HG03095 (cell line): ENCODE results near the gene PCSK1.
"Not testable (repeated sequence)": the region's sequence is repeated elsewhere in the genome, so short reads cannot be mapped to it uniquely, and the experiment has no call there.

Source experiments
- ATAC-seq: cut with Tn5 transposase; IDR thresholded peaks from one replicate; pipeline ENCODE4 v1.9.1; 2021; ENCODE audit warnings: moderate library complexity; ENCODE audit not compliant: unreplicated experiment

Gene PCSK1

GRCh38 chr5:96427824-96428223, 5.2 kb downstream of the PCSK1 start:
- no peak for ATAC-seq

GRCh38 chr5:96426831-96427230, 6.2 kb downstream of the PCSK1 start:
- ATAC-seq = no peak

- no peak for ATAC-seq
Measured at GRCh38 chr5:96425443-96425842, 7.6 kb downstream of the PCSK1 start.

DNA sequence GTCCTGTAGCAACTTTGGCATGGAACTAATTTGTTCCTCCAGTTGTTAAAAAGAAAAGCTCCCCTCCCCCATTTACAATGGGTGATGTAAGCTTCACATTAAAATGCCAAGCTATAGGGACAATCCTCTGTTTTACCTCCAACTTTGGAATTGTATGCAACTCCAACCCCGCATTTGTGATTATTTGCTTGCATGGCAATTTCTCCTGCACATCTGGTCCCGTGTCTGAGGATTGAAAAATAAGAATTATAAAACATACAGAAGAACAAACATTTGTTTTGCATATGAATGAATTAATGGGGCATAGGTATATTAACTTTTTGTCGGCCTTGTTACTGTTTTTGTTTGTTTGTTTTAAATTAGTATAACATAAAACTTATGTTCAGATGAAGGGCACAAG, 17.2 kb downstream of the PCSK1 start:
- no peak for ATAC-seq

DNA sequence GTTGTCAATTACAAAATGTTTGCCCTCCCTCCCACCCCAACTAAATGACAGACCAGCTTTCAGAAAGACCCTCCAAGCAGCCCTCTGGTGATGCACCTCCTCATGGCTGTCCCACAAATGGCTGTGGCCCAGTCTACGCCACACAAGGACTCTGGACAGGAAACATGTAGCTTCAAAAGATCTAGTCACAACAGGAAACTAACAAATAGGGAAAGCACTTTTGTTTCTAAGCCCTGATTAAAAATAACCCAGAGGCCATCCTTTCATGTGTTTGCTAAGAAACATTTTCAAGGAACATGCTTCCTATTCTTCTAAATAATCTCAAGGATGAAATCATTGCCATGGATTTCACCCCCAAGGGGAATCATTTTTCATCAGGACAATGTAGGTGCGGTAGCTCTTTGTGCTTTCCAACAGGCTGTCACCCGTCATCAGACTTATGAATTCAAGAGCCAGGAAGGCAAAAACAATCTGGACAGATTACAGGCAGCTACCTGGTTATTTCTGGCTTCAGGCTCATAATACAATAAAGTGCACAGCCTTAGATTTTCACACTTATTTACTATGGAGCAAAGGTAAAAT, 20.1 kb downstream of the PCSK1 start:
- ATAC-seq = no peak

DNA sequence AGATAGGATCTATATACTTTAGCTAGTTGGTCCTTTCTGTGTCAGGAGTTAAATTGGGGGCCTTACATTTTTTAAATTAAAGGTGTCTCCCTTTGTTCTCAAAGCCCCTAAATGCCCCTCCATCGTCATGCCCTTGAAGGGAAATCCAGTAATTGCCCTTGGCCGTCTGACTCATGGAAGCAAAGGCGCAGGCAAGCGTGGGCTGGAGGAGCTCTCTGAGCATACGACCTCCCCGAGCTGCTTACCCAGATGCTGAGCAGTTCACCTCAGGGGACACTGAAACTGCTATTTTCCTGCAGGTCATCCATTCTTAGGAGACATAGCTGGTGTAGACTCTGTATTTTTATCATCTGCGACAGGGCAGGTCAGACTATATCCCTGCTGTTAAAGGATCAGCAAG, 23.0 kb downstream of the PCSK1 start:
- no peak for ATAC-seq

- no peak for ATAC-seq
Measured at GRCh38 chr5:96408841-96409538, 24.1 kb downstream of the PCSK1 start.

- no peak for ATAC-seq
Measured at GRCh38 chr5:96408210-96408777, 24.8 kb downstream of the PCSK1 start.

- no peak for ATAC-seq
Measured at GRCh38 chr5:96407436-96407835, 25.6 kb downstream of the PCSK1 start.

GRCh38 chr5:96404191-96404867, 28.7 kb downstream of the PCSK1 start:
- no peak for ATAC-seq

GRCh38 chr5:96402500-96402899, 30.5 kb downstream of the PCSK1 start:
- ATAC-seq = no peak

- ATAC-seq = no peak
Measured at GRCh38 chr5:96396878-96397277, 36.2 kb downstream of the PCSK1 start.

DNA sequence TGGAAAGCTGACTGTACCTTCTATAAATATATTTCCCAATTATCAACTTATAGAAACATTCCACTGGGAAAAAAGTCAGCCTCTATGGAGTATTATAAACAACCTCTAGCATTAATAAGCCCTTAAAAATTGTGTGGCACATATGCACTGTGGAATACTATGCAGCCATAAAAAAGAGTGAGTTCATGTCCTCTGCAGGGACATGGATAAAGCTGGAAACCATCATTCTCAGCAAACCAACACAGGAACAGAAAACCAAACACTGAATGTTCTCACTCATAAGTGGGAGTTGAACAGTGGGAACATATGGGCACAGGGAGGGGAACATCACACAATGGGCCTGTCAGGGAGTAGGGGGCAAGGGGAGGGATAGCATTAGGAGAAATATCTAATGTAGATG, 37.8 kb downstream of the PCSK1 start:
- not testable (repeated sequence) for ATAC-seq

DNA sequence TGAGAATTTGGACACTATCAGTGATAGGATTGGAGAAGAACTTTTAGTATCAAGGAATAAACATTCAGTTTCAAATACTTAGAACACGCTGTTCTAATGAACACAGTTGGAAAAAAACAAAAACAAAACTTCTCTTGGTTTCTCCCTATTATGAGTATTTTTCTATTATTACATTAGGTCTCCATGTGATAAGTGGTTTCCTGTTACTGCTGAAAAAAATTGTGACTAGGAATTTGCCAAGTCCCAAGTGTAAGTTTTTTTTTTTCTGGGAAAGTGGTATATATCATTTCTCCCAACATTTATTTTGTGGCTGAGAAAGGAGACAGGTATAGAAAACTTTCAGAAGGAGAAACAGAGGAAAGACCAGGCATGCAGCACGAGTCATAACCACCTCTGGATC, 41.1 kb downstream of the PCSK1 start:
- ATAC-seq = no peak

DNA sequence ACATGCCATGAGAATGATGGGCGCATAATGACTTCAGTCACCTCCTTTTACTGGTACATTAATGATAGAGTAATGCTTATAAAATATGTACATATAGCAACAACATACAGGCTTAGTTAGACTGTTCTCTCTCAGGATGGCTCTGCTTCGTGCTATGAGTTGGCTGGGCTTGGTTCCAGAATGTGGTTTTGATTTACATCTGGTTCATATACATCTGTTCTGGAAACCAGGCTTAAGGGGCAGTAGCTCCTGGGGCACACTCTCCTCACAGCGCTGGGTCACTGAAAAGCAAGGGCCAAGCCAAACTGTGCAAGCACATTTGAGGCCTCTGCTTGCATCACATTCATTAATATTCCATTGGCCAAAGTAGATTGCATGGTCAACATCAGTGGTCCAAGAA, 44.9 kb downstream of the PCSK1 start:
- no peak for ATAC-seq

DNA sequence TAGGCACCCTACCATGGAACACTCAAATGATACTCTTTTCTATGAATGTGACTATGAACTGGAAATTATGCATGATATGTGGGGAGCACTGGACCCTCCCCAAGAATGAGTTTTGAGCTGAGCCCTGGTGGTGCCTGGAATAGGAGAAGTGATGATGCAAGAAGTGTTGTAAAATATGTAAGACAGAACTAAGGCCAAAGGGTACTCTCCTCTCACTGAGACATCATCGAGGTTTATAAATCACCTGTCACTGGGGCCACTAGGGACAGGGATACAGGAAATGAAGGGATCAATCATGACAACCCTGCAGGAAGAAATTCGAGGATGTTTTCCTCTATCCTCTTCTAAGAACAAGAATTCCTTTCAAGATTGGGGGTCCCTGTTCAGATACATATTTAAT, 45.4 kb downstream of the PCSK1 start:
- ATAC-seq = no peak

GRCh38 chr5:96385538-96385937, 47.5 kb downstream of the PCSK1 start:
- no peak for ATAC-seq

- no peak for ATAC-seq
Measured at GRCh38 chr5:96384353-96384752, 48.7 kb downstream of the PCSK1 start.

GRCh38 chr5:96381526-96381925, 51.5 kb downstream of the PCSK1 start:
- no peak for ATAC-seq

- ATAC-seq = no peak
Measured at GRCh38 chr5:96379896-96380295, 53.2 kb downstream of the PCSK1 start.

DNA sequence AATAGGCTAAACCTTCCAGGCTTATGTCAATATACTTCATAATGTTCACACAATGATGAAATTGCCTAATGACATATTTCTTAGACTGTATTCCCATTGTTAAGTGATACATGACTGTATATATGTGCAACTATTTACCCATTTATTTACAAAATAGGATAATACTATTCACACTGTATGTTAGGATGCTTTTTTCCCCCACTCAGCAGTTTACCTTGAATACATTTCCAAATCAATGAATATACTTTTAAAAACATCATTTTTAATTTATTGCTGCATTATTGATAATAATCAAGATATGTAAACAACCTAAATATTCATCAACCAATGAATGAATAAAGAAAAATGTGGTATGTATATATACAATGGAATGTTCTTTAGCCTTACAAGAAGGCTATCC, 55.5 kb downstream of the PCSK1 start:
- no peak for ATAC-seq

GRCh38 chr5:96377167-96377566, 55.9 kb downstream of the PCSK1 start:
- no peak for ATAC-seq
